Smooth muscle cell (in vitro differentiated cells): Measurements from ENCODE around the gene NAA40. TPM values are rescaled to one million over a fixed set of nuclear protein-coding genes. Genes with fewer than 3 reads are reported as not detected.

ENCODE experiments used
- DNase-seq: peaks from one replicate; lab custom pipeline; 2025; ENCODE audit not compliant: unreplicated experiment; lab: John Stamatoyannopoulos, UW
- H2AFZ ChIP-seq: fragments of 200-600 bp; sonication (generic); 2 replicates; pipeline ENCODE4 v1.6.0; 2016; ENCODE audit warnings: antibody characterized with exemption, low read depth, mild to moderate bottlenecking
- H3F3A ChIP-seq: fragments of 200-600 bp; sonication (generic); 2 replicates; pipeline ENCODE4 v1.6.0; 2017; ENCODE audit warnings: antibody characterized with exemption, low read depth
- H3K27ac ChIP-seq: fragments of 200-600 bp; sonication (generic); 2 replicates; pipeline ENCODE4 v1.5.1; 2016; ENCODE audit warnings: low read depth, mild to moderate bottlenecking
- H3K27me3 ChIP-seq: fragments of 200-600 bp; sonication (generic); 2 replicates; pipeline ENCODE4 v1.6.1; 2016; ENCODE audit warnings: low read depth, mild to moderate bottlenecking
- H3K36me3 ChIP-seq: fragments of 200-600 bp; sonication (generic); 2 replicates; pipeline ENCODE4 v1.5.1; 2016; ENCODE audit warnings: low read depth
- H3K4me1 ChIP-seq: fragments of 200-600 bp; sonication (generic); 2 replicates; pipeline ENCODE4 v1.5.1; 2016; ENCODE audit warnings: low read depth
- H3K4me2 ChIP-seq: fragments of 200-600 bp; sonication (generic); 2 replicates; pipeline ENCODE4 v1.6.0; 2016; ENCODE audit warnings: mild to moderate bottlenecking
- H3K4me3 ChIP-seq: fragments of 200-600 bp; sonication (generic); 2 replicates; pipeline ENCODE4 v1.5.1; 2016; ENCODE audit warnings: mild to moderate bottlenecking
- H3K79me2 ChIP-seq: fragments of 200-600 bp; sonication (generic); 2 replicates; pipeline ENCODE4 v1.6.0; 2016; ENCODE audit warnings: low read depth, mild to moderate bottlenecking
- H3K9ac ChIP-seq: fragments of 200-600 bp; sonication (generic); 2 replicates; pipeline ENCODE4 v1.6.0; 2016; ENCODE audit warnings: low read depth
- H3K9me3 ChIP-seq: fragments of 200-600 bp; sonication (generic); replicated peaks from 2 replicates; pipeline ENCODE4 v1.5.1; 2016; ENCODE audit warnings: low read depth
- H4K20me1 ChIP-seq: fragments of 200-600 bp; sonication (generic); 2 replicates; pipeline ENCODE4 v1.6.0; 2016; ENCODE audit warnings: low read depth
- CTCF ChIP-seq: fragments of 200-600 bp; sonication (generic); IDR thresholded peaks from 2 replicates; pipeline ENCODE4 v1.5.1; 2017; ENCODE audit warnings: borderline replicate concordance, mild to moderate bottlenecking, antibody characterized with exemption; ENCODE audit not compliant: insufficient read depth, poor library complexity, severe bottlenecking
- WGBS: methylation state at CpG from one replicate; pipeline ENCODE4 v1.1.7; 2016; ENCODE audit warnings: low lambda C conversion rate; 5-methylcytosine and 5-hydroxymethylcytosine counted together
- polyA plus RNA-seq: library from polyadenylated mRNA; unstranded; fragments of >200 nt; fragmentation: Nextera tagmentation; extraction: Ambion mirVana; gene quantifications from 2 replicates; pipeline ENCODE4 v1.2.1, GENCODE V29; 2016
- total RNA-seq: library from RNA; depleted of rRNA; stranded (reverse); fragments of >200 nt; gene quantifications from 2 replicates; pipeline ENCODE4 v1.2.3, GENCODE V29; 2014

Gene NAA40
- total RNA-seq (11.3 and 16.5 TPM in 2 replicates), polyA plus RNA-seq (7.6 and 11.1 TPM in 2 replicates)

- peak within 1 kb of the TSS; percentile 79 for H2AFZ ChIP-seq
- WGBS, result under 1% methylated on average over 45 of the region's 92 CpGs
- H3K9ac ChIP-seq, result peak within 1 kb of the TSS; percentile 80
- peak within 1 kb of the TSS; percentile 30 for H3K27ac ChIP-seq
- peaks cover 19% of the 10 kb centered on the region for H4K20me1 ChIP-seq
- peaks cover 5% of the 10 kb centered on the region for H3K4me1 ChIP-seq
- peak within 1 kb of the TSS; percentile 100 for H3K4me2 ChIP-seq
- no peak for TF ChIP-seq CTCF
- no peaks in the 10 kb centered on the region for H3K9me3 ChIP-seq
- H3K36me3 ChIP-seq, result no peaks in the 10 kb centered on the region
- no peaks in the 10 kb centered on the region for H3K27me3 ChIP-seq
- DNase-seq, result peak; percentile 98
- H3K4me3 ChIP-seq, result peak within 1 kb of the TSS; percentile 87
- H3K79me2 ChIP-seq, result peaks cover 41% of the 10 kb centered on the region
- H3F3A ChIP-seq, result no peaks in the 10 kb centered on the region
These were observed at the start of gene NAA40 for GRCh38 chr11:63938479-63939396. TSS of gene NAA40 (plus strand) at chr11:63939002. CDS start at chr11:63939097, 95 bp downstream.

GRCh38 chr11:63889344-63889743, 49.5 kb upstream of the NAA40 start:
- Histone ChIP-seq H3K27ac (peak overlapping the region; percentile 68), H3K27me3 (no peaks in the 10 kb centered on the region), H3K4me1 (no peaks in the 10 kb centered on the region), H3K79me2 (peaks cover 83% of the 10 kb centered on the region), H3K9me3 (no peaks in the 10 kb centered on the region), H3K9ac (peak overlapping the region; percentile 1), H4K20me1 (peaks cover 99% of the 10 kb centered on the region), H3K36me3 (no peaks in the 10 kb centered on the region), H3K4me2 (peak overlapping the region; percentile 60), H2AFZ (no peak overlapping the region), H3K4me3 (peak overlapping the region; percentile 37), H3F3A (peaks cover 10% of the 10 kb centered on the region)
- 95% methylated on average over 6 of the region's 6 CpGs for WGBS
- TF ChIP-seq CTCF, result no peak
- no peak for DNase-seq

GRCh38 chr11:63890368-63890767, 48.4 kb upstream of the NAA40 start:
- Histone ChIP-seq H3K9me3 (no peaks in the 10 kb centered on the region), H3K27me3 (no peaks in the 10 kb centered on the region), H2AFZ (no peak overlapping the region), H4K20me1 (peaks cover 99% of the 10 kb centered on the region), H3K9ac (no peak overlapping the region), H3K4me2 (no peak overlapping the region), H3K27ac (no peak overlapping the region), H3K4me3 (no peak overlapping the region), H3K4me1 (no peaks in the 10 kb centered on the region), H3K36me3 (no peaks in the 10 kb centered on the region), H3K79me2 (peaks cover 84% of the 10 kb centered on the region), H3F3A (peaks cover 10% of the 10 kb centered on the region)
- WGBS, result 93% methylated on average over 7 of the region's 7 CpGs
- no peak for DNase-seq
- TF ChIP-seq CTCF, result no peak
